ENCODE results near the gene GYG2.
A peak's percentile ranks its signal among the peaks of the same experiment; 100 is the strongest.

GRCh38 chrX:2875798-2876399, 47.2 kb downstream of the GYG2 start:
- TF ChIP-seq CTCF (IDR thresholded peaks at IDR 0.05) (peak in 1 of 6 experiments; percentile 17), POLR2A (IDR thresholded peaks at IDR 0.05) (no peak)

Data from thyroid gland (tissue), 4 donors.